CD4-positive, alpha-beta T cell (primary cell): ENCODE results near the gene TRAPPC2L. TPM values are rescaled to one million over a fixed set of nuclear protein-coding genes. Genes with fewer than 3 reads are reported as not detected.

Source experiments
- ATAC-seq: fragments of 200-7000 bp; cut with Tn5 transposase; one replicate; pipeline ENCODE4 v1.10.0; 2022; ENCODE audit warnings: mild to moderate bottlenecking; ENCODE audit not compliant: poor library complexity
- CTCF ChIA-PET: fragments of 350-600 bp; sonication (Branson Sonifier 250); formaldehyde crosslinking; loops from one replicate; lab custom pipeline; 2021; ENCODE audit warnings: antibody characterized with exemption, inconsistent platforms; lab: Charles Lee
- POLR2A ChIA-PET: fragments of 350-600 bp; sonication (Branson Sonifier 250); formaldehyde crosslinking; loops from one replicate; lab custom pipeline; 2021; ENCODE audit warnings: antibody characterized with exemption, inconsistent platforms; lab: Charles Lee
- DNase-seq, 14 experiments: peaks; one replicate each; pipeline ENCODE4 v3.0.0-alpha.2; 2013 to 2020; ENCODE audit warnings: mixed read lengths in 2 of 14
- H3K27ac ChIP-seq, 2 donors: one replicate each; pipeline versions ENCODE4 v1.5.1 to v1.7.0; 2013; ENCODE audit warnings: low read length in 2 of 2, low read depth in 1 of 2, mild to moderate bottlenecking in 1 of 2
- H3K27me3 ChIP-seq, 2 experiments: 1 replicate in 1 of 2; 2 replicates in 1 of 2; pipeline versions ENCODE4 v1.6.1 to v1.7.0; 2013; ENCODE audit warnings: low read length in 2 of 2, control low read depth in 1 of 2, mild to moderate bottlenecking in 1 of 2, moderate library complexity in 1 of 2; ENCODE audit not compliant: insufficient read depth in 2 of 2, control insufficient read depth in 1 of 2
- H3K36me3 ChIP-seq: one replicate; pipeline ENCODE4 v1.6.1; 2013; ENCODE audit warnings: low read length, control low read depth; ENCODE audit not compliant: insufficient read depth
- H3K4me1 ChIP-seq: one replicate; pipeline ENCODE4 v1.6.1; 2013; ENCODE audit warnings: low read length, control low read depth; ENCODE audit not compliant: insufficient read depth
- H3K4me3 ChIP-seq: one replicate; pipeline ENCODE4 v1.5.1; 2013; ENCODE audit warnings: mild to moderate bottlenecking, low read length, moderate library complexity
- H3K9me3 ChIP-seq, 2 experiments: 1 replicate in 1 of 2; 2 replicates in 1 of 2; pipeline versions ENCODE4 v1.6.1 to v1.7.0; 2013; ENCODE audit warnings: low read length in 2 of 2, mild to moderate bottlenecking in 2 of 2, control low read depth in 1 of 2, moderate library complexity in 1 of 2; ENCODE audit not compliant: control insufficient read depth in 1 of 2, insufficient read depth in 1 of 2
- H3K27ac Mint-ChIP-seq: one replicate; pipeline ENCODE4 v1.8.0; 2020; ENCODE audit warnings: mixed read lengths
- H3K27me3 Mint-ChIP-seq: one replicate; pipeline ENCODE4 v1.8.0; 2021; ENCODE audit warnings: mixed read lengths
- H3K36me3 Mint-ChIP-seq: one replicate; pipeline ENCODE4 v1.8.0; 2021; ENCODE audit warnings: low read depth, mixed read lengths
- H3K4me1 Mint-ChIP-seq: one replicate; pipeline ENCODE4 v1.8.0; 2021; ENCODE audit warnings: low read depth, mixed read lengths
- H3K4me3 Mint-ChIP-seq: one replicate; pipeline ENCODE4 v1.8.0; 2020; ENCODE audit warnings: mild to moderate bottlenecking, mixed read lengths
- H3K9me3 Mint-ChIP-seq: one replicate; pipeline ENCODE4 v1.8.0; 2020; ENCODE audit warnings: mixed read lengths
- CTCF ChIP-seq: fragments of 200-600 bp; IDR thresholded peaks from one replicate; pipeline ENCODE4 v1.8.0; 2022; ENCODE audit warnings: antibody characterized with exemption, mild to moderate bottlenecking
- intact Hi-C, 2 experiments: fragments of 100-400 bp; cut with DNase I in 1 of 2; cut with micrococcal nuclease in 1 of 2; formaldehyde crosslinking; loops; one replicate each; pipeline versions ENCODE4 v1.15.1 to v1.9.0; 2023 to 2025; cut with DNase I, micrococcal nuclease
- total RNA-seq, 174 experiments: library from RNA in 2 of 174; stranded (reverse) in 2 of 174; gene quantifications; one replicate each; pipeline ENCODE4 v1.2.3 and lab custom pipeline; 2021 to 2026

Gene TRAPPC2L
- total RNA-seq, 2 experiments from 2014 or later = 48.0 to 48.2 TPM

- Mint-ChIP-seq H3K4me3 (no peak overlapping the region), H3K9me3 (no peaks in the 10 kb centered on the region), H3K36me3 (peaks cover 26% of the 10 kb centered on the region), H3K4me1 (no peaks in the 10 kb centered on the region), H3K27me3 (no peaks in the 10 kb centered on the region), H3K27ac (no peak overlapping the region)
- ATAC-seq = no peak
- POLR2A ChIA-PET = no interaction called here
- Histone ChIP-seq H3K9me3 (no peaks in the 10 kb centered on the region), H3K4me3 (no peak overlapping the region), H3K36me3 (peaks cover 35% of the 10 kb centered on the region), H3K27me3 (no peaks in the 10 kb centered on the region), H3K27ac (no peak overlapping the region), H3K4me1 (no peaks in the 10 kb centered on the region)
- CTCF ChIA-PET = interaction anchor here (1.3 kb wide), 1 partner anchor 127 kb away, joined by 3 read pairs; no protein-coding TSS in a partner anchor
- DNase-seq = no peak
- no peak for TF ChIP-seq CTCF
- intact Hi-C loops = no loop called here
These were observed 7.6 kb downstream of the TRAPPC2L start for GRCh38 chr16:88864521-88864920.

GRCh38 chr16:88865310-88865709 lies 8.4 kb downstream of the TRAPPC2L start:
- intact Hi-C loops = no loop called here
- no peak for TF ChIP-seq CTCF
- ChIA-PET CTCF (no interaction called here), POLR2A (no interaction called here)
- Histone ChIP-seq H3K36me3 (peaks cover 27% of the 10 kb centered on the region), H3K9me3 (no peaks in the 10 kb centered on the region), H3K27me3 (peaks cover 0 to under 1% of the 10 kb centered on the region in 2 experiments), H3K4me1 (no peaks in the 10 kb centered on the region), H3K4me3 (no peak overlapping the region), H3K27ac (no peak overlapping the region)
- no peaks in the 10 kb centered on the region for H3K9me3 Mint-ChIP-seq
- ATAC-seq = no peak
- H3K27me3 Mint-ChIP-seq = no peaks in the 10 kb centered on the region
- no peak for DNase-seq
- H3K36me3 Mint-ChIP-seq = peaks cover 19% of the 10 kb centered on the region
- H3K4me1 Mint-ChIP-seq = no peaks in the 10 kb centered on the region
- H3K27ac Mint-ChIP-seq = no peak overlapping the region
- H3K4me3 Mint-ChIP-seq = no peak overlapping the region

GRCh38 chr16:88865742-88866141 lies 8.8 kb downstream of the TRAPPC2L start:
- H3K27ac ChIP-seq = no peak overlapping the region
- no peaks in the 10 kb centered on the region for H3K9me3 Mint-ChIP-seq
- H3K4me1 Mint-ChIP-seq = no peaks in the 10 kb centered on the region
- ChIA-PET CTCF (no interaction called here), POLR2A (no interaction called here)
- H3K4me3 Mint-ChIP-seq = no peak overlapping the region
- H3K27me3 ChIP-seq = peaks cover 2 to 3% of the 10 kb centered on the region in 2 experiments
- TF ChIP-seq CTCF = no peak
- H3K27me3 Mint-ChIP-seq = peaks cover 3% of the 10 kb centered on the region
- intact Hi-C loops = no loop called here
- H3K4me1 ChIP-seq = peaks cover 2% of the 10 kb centered on the region
- peaks cover 16% of the 10 kb centered on the region for H3K36me3 Mint-ChIP-seq
- H3K4me3 ChIP-seq = no peak overlapping the region
- no peaks in the 10 kb centered on the region for H3K9me3 ChIP-seq
- DNase-seq (no peak), ATAC-seq (no peak)
- peaks cover 23% of the 10 kb centered on the region for H3K36me3 ChIP-seq
- no peak overlapping the region for H3K27ac Mint-ChIP-seq
